Stimulated activated CD8-positive, alpha-beta memory T cell treated with anti-CD3 and anti-CD28 coated beads, Interleukin-15, amount 100 ng/mL, for 4 hours (primary cell): ENCODE measurements around the gene PSTPIP2.
"Not testable (repeated sequence)": the region's sequence is repeated elsewhere in the genome, so short reads cannot be mapped to it uniquely, and the experiment has no call there.

Experiments used
- DNase-seq, 2 donors: peaks; one replicate each; pipeline ENCODE4 v3.0.0-alpha.2; 2020; ENCODE audit warnings: low read depth in 2 of 2

PSTPIP2 gene

DNA sequence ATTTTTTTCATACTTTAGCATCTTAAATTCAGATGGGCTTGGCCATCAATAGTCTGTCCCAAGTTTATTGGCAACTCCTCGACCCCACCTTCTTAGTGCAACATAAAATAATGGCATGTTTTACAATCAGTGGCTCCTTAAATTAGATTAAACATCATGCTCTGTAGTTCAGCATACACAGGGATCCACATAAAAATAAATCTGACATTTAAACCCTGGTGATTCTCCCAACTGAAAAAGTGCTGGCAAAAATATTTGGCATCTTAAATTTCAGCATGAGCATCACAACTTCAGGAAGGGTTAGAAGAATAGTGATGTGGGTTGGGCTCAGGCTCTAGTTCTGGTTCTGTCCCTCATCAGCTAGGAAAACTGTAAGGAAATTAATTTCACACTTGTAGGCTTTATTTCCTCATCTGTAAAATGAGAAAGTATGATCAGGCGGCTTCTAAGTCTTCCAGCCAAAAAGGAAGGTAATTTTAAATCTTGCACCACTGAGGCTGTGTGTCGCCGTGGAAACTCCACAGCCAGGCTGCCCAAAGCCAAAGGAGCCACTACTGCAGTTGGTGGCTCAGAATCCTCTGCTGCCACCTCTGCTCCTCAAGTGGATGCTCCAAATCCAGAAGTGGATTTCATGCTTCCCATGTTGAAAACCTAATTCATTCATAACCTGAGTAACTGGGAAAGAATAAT lies 87.4 kb downstream of the PSTPIP2 start:
- DNase-seq, result no peak

DNA sequence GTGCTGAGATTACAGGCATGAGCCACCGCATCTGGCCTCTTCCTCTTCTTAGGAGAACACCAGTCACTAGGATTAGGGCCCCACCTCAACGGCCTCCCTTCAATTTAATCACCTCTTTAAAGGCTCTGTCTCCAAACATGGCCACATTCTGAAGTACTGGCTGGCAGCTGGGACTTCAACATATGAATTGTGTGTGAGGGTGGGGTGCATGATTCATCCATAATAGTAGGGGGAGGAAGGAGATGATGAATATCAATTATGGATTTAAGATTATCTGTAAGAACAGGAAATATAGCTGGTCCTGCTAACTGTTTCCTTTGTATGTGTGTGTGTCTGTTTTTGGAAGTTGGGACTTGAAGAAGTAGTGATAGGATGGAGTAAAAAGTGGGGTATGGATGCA lies 90.2 kb downstream of the PSTPIP2 start:
- DNase-seq, result no peak

DNA sequence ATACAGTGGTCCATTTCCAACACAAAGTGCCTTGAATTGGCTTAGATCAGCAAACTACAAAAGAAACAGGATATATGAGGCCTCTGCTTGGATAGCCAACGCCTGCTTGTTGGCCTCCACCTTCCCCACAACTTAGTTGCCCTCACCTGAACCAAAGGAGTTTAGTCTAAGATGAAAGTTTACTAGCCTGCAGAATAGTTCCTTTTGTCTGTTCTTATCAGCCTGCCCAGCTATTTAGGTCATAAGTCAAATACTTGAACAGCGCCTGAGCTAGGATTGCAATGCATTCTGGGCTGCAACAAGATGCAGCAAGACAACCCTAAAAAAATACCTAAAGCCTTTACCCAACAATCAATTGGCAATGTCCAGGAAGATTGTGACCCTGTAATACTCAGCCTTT lies 91.8 kb downstream of the PSTPIP2 start:
- no peak for DNase-seq

DNA sequence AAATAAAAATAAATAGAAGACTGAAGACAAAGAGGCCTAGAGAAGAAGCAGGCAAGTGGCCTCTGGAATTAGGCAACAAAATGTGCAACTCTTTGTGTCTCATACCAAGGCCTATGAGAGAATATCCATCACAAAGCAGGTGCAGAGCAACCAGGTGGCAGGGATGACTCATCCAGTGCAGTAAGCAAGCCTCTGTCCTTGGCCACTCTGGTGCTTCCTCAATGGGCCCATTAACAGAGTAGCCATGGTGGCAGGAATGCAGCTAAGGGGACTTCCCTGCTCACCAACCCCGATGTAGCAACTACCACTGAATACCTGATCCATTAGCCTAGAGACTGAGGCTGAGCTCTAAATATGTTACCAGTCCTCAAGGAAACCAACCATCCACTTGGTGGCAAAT lies 94.0 kb downstream of the PSTPIP2 start:
- no peak for DNase-seq

DNA sequence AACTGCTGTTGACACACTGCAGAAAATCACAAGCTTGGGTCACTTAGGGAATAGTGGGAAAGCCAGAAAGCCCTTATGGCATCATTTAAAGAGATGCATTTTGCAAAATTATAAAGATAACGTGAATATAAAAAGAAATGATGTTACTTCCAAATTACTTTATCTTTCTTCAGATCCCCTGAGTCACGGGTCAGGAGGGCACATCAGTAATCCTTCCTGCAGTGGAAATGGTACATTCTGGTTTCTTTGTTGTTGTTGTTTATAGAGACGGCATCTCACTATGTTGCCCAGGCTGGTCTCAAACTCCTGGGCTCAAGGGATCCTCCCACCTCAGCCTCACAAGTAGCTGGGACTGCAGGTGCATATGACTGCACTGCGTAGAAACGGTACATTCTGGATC lies 95.1 kb downstream of the PSTPIP2 start:
- DNase-seq, result no peak

DNA sequence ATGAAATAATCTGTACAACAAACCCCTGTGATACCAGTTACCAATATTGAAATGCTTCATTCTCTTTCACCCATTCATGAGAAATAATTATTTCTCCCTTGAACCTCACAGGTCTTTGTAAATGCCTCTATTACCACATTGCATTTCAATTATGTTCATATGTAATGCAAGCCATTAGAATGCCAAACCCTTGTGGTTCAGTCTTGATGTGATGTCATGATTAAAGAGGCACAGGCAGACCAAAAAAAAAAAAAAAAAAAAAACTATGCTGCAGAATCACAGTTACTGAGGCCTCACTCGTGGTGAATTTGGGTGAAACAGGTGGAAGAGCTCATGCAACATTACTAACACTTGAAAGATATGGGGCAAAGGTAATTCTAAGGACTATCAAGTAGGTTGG lies 95.5 kb downstream of the PSTPIP2 start:
- DNase-seq, result no peak

DNA sequence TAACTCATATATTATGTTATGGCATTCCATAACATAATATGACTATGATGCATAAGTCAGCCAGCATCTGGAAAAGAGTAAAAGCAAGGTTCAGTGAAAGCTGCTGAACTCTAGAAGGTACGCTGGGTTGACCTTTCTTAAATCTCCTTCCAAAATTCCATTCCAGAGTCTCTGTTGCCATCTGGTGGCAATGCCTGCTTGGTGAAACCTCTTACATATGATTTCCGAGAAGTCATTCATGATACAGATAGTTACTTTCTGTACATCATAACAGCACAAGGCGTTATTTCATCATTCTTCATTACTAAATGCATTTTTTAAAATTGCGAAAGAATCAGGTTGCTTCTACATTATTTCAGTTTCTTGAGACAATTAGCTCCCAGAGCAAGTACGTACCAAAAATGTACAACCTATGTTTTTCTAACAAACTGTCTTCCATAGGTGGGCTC lies 97.9 kb downstream of the PSTPIP2 start:
- DNase-seq, result peak in 1 of 2 donors; percentile 49

DNA sequence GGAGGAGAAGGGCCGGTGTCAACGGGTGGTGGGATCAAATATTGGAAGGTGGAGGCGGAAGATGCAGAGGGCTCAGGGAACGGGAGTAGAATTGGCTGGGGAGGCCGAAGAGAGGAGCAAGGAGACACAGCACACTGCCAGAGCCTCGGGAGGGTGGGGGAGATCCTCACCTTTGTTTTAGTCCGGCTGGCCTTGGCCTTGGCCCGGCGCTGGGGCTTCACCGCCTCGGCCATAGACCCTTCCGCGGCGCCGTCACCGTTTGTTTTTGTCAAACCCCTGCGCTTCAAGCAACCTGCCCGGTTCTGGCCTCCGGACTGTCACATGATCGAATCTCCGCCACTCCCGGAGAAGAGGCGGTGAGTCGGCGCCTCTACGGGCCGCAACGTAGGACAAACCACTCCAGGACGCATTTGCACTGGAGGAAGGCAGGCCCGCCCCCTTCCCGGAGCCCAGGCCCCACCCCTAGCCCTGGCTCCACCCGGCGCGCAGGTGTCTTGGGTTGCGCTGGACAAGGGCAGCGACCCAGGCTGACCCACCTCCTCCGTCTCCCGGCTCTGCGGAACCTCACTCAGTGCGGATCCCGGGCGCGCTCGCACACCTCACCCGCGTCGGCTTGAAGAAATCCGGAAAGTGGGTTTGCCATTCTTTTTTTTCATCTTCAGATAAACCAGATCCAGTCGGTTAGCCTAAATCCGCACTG lies 104.9 kb downstream of the PSTPIP2 start, which contains the start of gene EPG5:
Gene EPG5, minus strand, starts transcription at position 323 of the 700 bp plus-strand sequence. Its CDS starts 90 bp downstream, at position 233.
- DNase-seq, result peak; percentile 80 to 87

DNA sequence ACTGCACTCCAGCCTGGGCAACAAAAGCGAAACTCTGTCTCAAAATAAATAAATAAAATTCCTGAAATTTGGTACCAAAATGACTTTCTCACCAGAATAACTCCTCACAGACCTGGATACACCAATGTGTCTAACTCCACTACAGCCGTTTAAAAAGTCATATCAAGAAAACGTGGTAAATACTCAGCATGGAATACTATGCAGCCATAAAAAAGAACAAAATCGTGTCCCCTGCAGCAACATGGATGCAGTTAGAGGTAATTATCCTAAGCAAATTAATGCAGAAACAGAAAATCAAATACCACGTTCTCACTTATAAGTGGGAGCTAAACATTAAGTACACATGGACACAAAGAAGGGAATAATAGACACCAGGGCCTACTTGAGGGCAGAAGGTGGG lies 107.1 kb downstream of the PSTPIP2 start:
- not testable (repeated sequence) for DNase-seq

DNA sequence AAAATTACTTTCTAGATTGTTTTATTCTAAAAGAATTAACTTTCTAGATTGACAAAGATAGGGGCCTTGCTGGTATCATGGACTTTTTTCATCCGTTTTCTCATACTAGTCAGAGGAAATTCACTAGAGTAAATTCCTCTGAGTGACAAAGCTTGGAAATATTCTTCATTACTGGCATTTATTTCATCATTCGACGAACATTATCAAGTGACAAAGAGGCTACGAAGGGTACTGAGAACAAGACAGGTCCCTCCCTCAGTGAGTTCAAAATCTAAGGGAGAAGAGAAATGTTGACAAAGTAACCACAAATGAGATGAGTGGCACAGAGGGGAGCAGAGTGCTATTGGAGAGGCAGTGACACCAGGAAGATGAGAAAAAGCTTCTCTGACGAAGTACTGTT lies 109.2 kb downstream of the PSTPIP2 start:
- DNase-seq, result no peak

DNA sequence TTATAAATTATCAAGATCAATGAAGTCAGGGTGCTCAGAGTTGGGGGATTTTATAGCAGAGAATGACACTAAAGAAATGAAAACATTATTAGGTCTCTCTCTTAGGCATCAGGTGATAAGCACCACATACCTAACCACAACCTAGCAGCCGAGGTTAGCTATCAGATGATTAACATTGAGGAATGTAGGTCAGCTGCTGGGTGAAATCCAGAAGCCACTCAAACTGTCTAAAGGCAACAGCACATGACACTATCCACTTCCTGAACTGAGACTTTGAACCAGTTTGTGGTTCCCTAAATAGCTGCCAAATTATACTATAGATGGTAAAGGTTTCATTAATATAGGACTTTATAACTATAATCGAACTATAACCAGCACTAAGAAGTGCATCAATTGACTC lies 109.6 kb downstream of the PSTPIP2 start:
- DNase-seq, result peak in 1 of 2 donors; percentile 38

DNA sequence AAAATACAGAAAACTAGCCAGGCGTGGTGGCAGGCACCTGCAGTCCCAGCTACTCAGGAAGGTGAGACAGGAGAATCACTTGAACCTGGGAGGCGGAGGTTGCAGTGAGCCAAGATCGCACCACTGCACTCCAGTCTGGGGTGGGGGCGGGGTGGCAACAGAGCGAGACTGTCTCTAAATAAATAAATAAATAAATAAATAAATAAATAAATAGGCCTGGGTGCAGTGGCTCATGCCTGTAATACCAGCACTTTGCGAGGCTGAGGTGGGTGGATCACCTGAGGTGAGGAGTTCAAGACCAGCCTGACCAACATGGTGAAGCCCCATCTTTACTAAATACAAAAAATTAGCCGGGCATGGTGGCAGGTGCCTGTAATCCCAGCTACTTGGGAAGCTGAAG lies 112.6 kb downstream of the PSTPIP2 start:
- DNase-seq, result not testable (repeated sequence)

DNA sequence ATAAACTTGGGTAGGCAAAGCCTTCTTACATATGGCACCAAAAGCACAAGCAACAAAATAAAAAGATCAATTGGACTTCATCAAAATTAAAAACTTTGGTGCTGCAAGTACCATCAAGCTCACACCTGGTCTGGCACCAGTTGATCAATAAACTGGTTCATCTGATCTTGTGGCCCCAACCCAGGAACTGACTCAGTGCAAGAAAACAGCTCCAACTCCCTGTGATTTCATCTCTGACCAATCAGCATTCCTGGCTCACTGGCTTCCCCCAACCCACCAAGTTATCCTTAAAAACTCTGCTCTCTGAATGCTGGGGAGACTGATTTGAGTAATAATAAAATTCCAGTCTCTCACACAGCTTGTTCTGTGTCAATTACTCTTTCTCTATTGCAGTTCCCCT lies 113.3 kb downstream of the PSTPIP2 start:
- DNase-seq, result no peak

DNA sequence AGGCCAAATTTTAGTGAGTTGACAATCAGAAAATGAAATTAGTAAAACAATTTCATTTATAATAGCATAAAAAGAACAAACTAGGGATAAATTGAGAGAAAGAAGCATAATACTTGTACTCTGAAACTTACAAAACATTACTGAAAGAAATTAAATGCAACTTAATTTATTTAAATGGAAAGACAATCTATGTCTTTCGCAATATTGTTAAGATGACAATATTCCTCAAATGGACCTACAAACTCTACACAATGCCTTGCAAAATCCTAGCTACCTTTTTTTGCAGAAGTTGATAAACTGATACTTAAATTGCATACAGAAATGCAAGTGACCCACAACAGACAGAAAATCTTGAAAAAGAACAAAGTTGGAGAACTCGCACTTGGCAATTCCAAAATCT lies 114.0 kb downstream of the PSTPIP2 start:
- DNase-seq, result no peak

DNA sequence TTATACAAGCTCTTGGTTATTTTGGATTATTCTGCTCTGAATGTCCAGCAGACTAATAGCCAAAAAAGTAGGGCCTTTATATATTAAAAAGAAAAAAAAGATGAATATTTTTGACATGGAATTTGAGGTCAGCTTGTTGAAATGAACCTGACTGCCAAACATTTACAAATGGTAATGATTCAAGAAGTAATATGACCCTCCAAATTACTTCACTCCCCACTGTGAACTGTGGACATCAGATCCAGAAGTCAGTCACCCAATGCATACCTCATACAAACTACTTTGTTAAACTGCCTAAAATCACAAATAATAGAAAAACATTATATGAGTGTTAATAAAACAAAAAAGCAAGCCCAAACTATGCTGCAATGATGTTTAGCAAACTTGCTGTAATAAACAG lies 115.0 kb downstream of the PSTPIP2 start:
- DNase-seq, result no peak

DNA sequence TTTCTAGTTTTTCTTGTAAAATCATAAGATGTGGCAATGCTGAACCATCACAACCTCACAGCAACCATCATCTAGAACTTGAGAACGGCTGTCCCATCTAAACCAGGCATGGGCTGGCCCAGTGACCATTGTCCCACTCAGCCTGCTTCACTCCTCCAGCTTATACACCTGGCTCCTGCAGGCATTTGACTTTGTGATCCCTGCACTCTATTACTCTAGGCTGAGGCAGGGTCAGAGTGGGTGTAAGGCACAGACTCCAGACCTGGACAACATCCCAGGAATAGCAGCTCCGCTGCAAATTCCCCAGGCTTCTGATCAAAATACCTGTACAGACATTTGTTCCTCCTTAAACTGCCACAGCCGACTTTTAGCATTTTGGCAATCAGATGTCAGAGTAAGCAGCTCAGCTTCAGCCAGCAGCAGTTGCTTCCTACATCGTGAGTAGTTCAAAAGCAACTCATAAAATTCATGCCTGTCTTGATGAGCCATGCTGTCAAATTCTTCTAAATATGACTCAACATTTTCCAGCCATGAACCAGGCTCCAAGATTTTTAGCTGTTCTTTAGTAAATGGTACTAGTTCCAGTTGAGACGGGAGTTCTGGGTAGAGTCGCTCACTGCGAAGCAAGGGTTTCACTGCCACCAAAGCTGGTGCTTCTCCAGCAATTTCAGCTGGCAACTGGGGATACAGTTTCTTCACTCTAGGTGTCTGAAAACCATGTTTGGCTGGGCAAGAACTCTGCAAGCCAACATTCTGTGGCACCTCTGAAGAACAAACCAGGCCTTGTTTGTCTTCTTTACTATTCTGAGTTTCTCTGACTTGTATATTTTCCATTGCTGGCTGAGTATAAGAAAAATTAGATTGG lies 117.8 kb downstream of the PSTPIP2 start:
- no peak for DNase-seq

DNA sequence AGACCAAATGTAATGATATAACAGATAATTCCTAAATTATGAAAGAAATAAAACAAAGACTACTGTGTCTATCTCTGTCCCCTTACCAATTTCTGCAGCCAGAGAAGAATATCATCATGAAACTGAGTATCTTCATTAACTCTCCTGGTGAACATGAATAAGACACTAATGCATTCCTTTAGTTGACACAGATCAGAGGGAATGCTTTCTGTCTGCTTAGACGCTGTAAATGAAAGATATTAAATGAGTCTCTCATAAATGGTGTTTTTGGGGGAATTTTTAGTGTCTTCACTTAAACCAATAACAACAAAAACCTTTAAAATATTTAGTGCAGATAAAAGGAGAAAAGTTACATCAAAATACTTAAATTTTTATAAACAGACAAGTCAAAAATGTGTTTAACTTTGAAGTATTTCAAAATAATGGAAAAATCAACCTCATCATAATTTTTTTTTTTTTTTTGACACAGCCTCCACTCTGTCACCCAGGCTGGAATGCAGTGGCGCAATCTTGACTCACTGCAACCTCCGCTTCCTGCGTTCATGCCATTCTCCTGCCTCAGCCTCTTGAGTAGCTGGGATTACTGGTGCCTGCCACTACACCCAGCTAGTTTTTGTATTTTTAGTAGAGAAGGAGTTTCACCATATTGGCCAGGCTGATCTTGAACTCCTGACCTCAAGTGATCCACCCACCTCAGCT lies 120.9 kb downstream of the PSTPIP2 start:
- DNase-seq, result no peak

DNA sequence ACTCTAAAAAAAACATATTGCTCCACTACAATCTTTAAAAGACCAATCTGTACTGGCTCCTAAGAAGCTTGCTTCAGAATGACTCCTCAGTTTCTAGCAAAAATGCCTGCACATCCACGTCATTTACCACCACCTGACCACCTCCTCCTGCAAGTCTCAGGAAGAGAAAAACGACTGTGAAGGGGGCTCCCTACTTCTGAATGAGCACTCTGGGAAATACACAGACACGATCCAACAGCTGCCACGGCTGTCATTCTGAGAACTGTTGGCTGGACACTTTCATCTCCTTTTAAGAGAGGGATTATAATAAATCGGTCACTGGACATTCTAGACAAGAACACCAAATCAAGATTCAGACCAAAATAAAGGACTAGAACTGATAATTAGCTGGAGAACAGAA lies 126.4 kb downstream of the PSTPIP2 start:
- DNase-seq, result no peak

DNA sequence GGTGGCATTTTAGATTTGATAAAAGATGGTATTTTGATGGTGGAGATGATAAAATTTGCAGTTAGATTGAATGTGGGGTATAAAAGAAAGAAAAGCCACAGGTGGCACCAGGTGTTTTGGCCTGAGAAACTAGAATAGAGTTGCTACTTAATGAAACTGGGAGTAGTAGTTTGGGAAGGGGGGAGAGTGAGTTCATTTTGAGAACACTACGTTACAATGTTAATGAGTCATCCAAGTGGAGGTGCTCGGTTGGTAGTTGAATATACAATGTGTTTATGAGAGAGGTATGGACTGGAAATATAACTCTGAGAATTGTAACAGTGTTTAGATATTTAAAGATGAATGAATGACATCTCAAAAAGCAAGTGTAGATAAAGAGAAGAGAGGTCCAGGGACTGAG lies 131.3 kb downstream of the PSTPIP2 start:
- DNase-seq, result no peak

DNA sequence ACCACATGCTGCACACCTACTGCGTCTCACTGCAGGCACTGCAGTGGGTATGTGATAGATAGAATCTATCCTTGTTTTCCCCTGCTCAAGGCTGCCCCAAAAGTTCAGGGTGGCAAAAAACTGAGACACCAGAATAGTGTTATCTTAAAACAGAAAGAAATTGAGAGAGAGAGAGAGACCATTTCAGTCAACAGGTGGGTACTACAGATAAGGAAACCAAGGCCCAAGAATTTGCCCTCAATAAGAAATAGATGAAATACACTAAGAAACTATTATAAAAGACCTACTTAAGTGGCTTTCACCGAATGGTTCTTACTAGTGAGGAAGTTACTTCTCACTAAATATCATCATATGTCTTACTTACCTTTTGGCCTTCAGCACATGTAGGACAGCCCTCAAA lies 132.8 kb downstream of the PSTPIP2 start:
- no peak for DNase-seq

DNA sequence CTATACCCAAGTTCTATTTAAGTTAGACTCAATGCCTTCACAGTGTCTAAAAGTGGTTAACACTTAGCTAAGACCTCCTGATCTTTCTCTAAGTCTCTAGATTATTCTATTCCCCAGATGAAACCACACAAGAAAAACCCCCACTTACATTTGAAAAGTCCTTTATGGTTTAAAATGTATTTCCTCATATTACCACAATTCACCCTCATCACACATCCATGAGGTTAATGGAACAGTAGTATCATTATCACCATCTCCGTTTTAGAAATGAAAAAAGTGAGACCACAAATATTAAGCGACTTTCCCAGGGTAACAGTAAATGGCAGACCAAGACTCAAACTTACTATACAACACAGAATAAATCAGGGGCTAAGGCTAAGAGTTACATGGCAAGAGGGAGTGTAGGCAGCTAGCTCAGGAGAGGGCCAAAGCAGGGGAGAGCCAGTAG lies 133.5 kb downstream of the PSTPIP2 start:
- DNase-seq, result no peak
